ENCODE measurements around the gene SPNS3.
A peak's percentile ranks its signal among the peaks of the same experiment; 100 is the strongest.

The SPNS3 gene

DNA sequence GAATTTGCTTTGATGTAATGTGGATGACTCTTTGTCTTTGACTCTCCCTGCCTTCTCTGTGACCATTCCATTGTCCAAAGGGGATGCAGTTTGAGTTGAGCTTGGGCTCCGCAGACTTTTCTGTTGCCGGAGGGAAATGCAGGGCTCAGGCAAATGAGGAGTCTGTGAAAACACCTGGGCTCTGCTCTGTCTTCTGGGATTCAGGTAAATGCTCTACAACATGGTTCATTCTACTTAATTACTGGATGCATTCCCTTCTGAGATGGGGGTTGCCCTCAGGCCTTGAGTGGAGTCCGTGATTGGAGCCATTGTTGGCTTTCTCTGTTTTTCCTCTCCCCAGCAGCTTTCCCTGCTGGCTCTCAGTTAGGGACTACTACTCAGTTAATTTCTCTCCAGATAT is 38.5 kb downstream of the SPNS3 start:
- no peak for DNase-seq

DNA sequence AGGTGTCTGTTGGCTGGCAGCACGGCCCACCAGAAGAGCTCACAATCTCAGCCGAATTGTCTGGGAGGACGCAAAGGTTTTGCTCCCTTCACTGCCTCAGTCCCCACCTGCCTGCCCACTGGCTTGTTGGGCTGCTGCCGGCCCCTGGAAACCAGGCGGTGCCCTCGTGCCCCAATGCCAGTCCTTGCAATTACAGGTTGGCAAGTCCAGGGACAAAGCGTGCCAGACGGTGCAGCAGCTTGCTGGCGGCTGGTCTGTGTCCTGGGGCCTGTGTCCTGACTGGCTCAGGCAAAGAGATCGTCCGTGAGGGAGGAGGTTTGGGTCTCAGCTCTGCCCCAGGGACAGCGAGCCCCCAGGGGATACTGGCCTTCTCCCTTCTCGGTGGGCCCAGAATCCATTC is 40.4 kb downstream of the SPNS3 start:
- DNase-seq: no peak

DNA sequence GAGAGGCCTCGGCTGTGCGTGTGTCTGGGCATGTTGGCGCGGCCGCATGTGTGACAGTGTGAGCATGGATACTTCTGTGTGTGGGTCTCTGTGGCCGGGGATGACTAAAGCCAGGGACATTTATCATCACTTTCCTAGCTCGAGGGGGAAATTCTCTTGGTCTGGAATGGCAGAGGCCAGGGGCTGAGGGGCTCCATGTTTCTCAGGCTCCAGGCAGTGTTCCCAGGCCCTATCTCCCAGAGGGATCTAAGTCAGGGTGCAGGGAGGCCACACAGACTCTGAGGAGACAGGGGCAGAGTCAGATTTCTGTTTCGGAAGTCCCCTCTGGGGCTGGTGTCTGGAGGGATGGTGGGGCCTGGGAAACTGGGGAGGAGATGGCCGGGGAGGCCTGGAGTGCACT is 41.3 kb downstream of the SPNS3 start:
- no peak for DNase-seq

DNA sequence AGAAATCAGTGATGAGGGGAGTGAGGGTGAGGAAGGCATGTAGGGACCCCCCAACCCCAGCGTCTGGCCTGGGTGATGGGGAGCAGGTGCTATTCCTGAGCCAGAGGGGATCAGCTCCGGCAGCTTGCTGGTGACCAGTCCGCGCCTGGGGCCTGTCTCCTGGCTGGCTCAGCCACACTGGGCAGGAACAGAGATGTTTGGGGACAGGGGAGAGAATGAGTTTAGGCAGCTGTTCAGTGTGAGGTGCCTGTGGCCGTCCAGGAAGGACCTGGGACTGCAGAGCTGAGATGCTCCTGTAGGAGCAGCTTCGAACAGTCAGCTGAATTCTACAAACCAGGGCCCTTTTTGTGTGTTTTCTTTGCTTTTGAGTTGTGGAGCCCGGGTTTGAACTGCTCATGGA is 41.7 kb downstream of the SPNS3 start:
- DNase-seq: no peak

DNA sequence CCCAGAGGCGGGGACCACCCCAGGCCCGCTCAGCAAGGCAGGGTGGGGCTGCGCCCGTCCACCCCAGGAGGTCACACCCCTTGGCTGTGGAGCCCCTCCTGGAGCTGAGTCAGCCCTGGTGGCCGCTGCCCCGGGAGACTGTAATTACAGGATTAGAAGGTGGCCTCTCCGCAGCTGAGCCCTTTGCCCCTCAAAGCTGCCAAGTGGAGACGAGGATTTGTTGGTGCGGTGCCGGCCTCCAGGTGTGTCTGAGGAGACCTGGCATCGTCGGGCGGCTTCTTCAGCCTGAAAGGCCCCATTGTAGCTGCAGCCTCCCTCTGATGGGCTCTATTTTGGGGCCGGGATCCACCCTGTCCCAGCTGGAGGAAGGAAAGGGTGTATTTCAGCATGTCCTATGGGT is 42.3 kb downstream of the SPNS3 start:
- DNase-seq: no peak

DNA sequence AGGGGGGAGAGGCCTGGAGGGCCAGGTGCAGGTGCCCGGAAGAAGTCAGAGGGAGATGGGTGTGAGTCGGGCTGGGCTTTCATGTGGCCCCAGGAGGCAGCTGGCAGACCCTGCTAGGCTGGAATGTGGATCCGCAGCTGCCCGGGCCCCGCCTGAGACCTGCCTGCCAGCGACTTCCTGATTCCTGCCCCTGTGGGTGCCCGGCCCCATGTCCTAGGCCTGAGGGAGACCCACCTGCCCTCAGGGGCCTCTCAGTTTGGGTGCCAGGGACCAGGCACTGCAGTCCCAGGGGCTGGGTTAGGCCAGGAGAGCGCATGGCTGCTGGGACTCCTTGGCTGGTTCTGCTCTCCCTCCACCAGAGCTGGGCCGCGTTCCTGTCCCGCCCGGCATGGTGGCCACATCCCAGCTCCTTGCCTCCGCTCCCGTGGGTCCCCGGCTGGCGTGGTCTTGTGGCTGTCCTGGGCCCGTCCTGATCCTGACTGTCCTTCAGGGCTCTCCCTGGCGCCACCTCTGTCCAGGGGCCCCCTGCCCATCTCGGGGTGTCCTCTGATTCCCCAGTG is 42.9 kb downstream of the SPNS3 start:
- DNase-seq: no peak

DNA sequence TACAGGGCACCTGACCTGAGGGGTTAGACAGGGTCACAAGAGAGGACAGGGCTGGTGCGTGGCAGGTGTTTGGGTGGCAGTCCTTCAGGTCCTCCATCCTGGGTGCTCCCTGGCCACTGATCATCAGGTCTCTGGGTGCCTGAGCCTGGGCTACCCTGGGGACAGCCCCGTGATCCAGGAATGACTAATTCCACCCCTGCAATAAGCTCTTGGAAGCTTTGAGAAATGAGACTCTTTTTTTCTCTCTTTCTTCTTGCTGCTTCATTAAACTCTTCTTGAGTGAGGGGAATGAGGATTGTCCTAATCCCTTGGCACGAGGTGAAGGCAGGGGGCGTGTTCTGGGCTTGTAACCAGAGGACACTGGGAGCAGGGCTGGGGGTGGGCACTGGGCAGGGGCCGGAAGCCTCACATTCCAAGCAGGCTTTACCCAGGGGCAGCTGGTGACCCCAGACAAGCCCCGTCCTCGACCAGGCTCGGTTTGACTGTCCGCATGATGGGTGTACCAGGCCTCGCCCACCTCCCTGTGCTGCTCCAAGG is 43.6 kb downstream of the SPNS3 start:
- DNase-seq: no peak

DNA sequence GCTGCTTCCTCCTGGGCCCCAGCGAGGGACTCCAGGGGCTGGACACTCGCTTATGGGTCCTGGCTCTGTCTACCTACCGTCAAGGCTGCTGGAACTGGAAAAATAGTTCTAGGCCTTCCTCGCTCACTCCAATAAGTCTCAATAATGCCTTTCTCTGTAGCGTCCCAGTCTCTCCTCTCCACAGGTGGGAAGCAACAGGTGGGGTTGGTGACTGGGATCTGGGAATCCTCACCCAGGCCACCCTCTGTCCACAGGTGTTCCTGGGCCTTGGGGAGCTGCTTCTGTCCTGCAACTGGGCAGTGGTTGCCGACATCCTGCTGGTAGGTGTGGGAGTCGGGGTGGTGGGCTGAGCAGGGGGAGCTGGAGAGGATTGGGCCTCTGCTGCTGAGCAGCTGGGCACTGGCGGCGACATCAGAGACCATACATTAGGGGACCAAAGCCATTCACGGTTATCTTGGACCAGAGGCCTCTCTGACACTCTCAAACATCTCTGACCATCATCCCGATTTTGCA is 44.6 kb downstream of the SPNS3 start:
- no peak for DNase-seq

DNA sequence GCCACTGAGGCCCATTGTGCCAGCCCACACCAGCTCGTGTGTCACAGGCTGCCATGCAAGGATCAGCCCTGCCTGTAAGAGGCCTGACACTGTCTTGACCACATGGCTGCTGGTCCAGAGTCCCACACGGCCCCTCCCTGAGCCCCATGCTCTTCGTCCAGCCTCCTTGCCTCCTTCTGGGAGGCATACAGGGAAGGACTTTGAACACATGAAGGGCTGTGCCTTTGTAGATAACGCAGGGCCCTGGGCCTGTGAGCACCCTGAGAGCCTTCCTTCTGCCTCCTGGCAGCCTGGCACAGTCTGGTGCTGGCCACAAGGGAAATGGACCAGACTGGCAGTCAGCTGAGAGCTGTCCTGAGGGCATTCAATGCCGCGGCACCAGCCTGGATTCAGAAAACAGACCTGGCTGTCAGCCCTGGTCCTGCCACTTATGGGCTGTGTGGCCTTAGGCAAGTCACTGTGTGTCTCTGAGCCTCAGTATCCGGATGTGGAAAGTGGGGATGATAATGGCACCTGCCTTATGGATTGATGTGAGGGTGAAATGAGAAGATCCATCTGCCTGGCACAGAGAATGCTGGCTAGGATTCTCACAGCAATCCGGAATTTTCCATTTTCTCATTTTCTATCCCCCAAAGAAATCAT is 45.7 kb downstream of the SPNS3 start:
- DNase-seq: no peak

DNA sequence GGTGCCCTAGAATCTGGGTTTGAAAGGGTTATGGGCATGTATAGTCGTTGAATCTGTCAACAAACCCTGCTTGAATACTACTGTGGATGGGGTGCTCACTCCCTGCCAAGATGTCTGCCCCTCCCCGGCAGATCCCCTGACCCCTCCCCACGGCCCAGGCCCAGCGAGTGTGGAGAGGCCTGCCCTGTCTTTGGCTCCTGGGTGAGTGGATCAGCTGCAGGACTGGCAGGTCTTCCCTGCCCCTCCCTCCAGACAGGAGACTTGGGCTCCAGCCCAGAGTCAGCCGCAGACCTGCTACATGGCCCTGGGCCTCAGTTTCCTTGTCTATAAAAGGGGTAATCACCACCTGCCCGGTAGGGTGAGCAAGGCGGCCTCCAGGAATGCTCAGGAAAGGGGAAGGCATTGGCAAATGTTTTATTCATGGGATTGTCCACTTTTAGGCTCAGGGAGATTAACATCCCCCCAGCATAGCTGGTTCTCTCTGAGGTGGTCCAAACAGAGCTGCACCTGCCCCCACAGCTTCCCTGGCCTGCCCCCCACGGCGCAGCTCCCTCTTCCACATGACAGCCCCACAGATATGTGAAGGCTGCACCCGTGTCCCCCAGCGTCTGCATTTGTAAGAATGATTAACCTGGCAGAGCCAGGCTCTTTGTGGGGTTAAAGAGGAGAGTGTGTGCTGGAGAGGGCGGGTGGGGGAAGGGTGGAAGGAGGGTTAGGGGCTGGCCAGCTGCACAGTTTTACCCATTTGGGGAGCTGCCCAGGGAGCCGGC is 46.4 kb downstream of the SPNS3 start:
- DNase-seq: peak; percentile 87

DNA sequence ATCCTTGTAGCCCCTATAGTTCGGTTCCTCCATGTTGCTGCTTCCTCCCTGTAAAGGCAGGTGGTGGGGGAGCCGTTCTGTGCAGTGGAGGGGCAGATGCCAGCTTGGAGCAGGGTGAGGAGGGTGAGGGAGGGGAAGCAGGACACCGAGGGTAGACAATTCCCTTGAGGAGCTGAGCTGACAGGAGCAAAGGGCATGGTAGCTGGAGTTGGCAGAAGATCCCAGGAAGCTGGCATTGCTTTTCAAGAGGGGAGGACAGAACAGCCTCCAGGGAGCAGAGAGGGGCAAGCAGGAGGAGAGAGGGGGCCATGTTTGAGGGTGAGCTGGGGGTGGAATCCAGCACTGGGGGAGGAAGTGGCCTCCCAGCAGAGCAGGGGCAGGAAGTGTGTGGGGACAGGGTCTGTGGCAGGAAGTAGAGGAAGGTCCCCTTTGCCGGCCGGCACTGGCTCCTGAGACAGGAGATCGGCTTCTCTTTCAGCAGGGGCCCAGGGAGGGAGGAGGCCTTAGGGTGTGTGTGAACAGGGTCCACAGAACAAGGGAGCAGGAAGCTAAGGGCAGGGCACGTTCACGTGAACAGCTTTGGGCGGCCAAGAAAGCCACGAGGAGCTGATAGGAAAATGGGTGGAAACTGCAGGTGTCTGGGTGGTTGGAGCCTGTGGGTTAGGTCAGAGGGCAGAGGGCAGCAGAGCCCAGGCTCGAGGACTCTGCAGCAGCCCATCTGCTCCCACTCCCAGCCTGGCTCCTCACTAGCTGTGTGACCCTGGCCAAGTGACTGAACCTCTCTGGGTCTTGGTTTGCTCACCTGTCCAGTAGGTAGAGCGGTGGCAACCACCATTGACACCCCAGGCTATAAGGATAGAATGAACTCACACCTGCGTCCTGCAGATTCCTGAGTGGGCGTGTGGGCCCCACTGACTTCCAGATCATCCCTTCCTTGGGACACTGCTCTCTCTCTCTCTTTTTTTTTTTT is 47.5 kb downstream of the SPNS3 start:
- no peak for DNase-seq

DNA sequence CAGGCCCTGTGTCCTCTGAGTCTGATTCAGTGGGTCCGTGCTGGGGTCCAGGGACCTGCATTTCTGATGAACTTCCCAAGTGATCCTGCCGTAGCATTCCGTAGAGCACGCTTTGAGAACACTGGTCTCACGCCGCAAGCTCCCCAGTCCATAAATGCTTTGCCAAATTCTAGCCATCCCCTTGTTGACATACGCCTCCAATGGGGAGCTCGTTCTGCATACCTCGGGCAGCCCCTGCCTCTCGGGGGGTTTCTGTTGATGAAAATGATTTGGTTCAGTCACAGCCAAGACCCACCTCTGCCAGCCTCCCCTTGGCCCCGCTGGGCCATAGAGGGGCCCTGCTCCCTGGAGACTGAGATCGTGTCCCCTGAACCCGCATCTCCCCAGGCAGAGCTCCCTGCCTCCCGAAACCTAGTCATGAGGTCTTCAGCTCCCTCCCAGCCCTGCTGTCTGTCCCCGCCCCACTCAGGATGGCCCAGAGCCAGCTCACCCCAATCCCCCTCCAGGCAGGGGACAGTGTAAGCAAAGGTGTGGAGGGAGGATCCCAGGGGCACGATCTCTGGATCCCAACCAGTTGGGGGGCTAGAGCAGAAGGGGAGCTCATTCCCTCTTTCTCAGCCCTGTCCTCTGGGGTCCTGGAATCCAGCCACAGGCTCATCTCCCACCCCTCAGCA is 48.7 kb downstream of the SPNS3 start:
- DNase-seq: no peak

DNA sequence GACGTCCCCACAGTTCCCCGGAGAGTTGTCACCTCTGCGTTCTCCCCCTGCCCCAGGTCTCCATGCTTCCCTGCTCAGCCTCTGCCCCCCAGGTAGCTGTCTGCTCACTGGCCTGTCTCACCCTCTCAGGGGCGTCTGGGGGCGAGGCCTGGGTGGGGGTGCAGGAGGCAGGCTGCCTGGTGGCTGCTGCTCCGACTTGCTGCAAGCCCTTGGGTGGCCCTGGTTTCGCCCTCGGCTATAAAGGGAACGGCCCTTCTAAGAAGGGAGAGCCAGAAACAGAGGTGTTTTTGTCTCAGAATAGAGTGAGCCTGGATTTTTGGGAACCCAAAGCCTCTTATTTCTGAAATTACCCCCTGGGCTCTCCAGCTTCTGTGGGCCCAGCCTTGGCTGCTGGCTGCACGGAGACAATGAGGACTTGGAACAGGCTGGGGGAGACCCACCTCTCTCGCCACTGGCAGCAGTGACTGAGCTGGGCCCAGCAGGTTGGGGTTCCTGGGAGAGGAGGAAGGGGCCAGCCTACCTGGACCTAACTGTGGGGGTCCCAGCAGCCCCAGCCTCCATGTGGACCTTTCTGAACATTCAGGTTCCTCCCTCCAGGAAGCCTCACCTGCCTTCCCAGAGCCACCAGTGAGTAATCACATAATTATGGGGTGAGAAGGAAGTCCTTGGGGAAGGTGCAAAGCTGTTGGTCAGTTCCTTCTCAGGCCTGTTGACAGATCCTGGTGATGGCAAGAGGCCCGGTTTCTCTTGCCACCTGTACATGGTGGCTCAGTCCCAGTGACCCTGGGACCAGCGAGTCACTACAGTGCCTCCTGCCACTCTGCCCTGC is 49.5 kb downstream of the SPNS3 start:
- peak; percentile 84 for DNase-seq

DNA sequence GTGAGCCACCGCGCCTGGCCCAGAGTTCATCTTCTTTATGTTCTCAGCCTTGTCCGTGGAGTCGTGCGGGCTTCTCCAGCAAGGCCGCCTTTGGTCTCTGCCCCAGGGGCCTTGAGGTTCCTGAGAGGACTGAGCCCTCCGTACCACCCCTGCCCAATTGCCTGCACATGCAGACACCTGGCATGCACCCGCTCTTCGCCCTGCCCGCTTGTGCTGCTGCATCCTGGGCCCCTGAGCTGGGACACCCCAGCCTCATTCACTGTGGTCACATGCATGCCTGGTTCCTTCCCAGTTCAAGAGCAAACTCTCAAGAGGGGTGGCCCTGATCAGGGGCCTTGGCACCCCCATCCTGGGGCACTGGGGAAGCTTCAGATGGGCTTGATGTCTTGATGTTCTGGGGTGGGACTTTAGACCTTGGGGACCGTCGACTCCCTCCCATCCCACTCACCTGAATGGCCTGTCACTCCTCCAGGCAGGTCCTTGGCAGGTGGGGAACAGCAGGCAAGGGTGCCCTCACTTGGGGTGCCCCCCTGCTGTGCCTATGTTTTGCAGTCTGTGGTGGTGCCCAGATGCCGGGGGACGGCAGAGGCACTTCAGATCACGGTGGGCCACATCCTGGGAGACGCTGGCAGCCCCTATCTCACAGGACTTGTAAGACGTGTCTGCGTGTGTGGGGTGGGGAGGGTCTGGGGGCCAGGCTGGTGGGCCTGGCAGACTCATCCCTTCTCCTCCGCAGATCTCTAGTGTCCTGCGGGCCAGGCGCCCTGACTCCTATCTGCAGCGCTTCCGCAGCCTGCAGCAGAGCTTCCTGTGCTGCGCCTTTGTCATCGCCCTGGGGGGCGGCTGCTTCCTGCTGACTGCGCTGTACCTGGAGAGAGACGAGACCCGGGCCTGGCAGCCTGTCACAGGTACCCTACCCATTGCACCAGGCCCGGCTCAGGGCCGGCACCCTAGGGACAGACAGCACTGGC is 52.2 kb downstream of the SPNS3 start:
- no peak for DNase-seq

DNA sequence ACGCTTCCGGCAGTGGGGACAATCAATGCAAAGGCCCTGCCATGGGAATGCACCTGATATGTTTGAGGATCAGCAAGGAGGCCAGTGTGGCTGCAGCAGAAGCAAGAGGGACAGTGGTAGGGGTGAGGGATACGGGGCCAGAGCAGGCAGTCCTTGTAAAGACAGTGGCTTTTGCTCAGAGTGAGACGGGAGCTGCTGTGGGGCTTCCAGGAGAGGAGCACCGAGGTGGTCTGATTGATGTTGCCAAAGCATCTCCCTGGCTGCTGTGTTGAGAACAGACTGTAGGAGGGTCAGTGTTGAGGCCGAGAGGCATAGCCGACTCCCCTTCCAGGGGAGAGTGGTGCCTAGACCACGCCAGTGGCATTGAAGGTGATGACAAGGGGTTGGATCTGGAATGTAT is 53.6 kb downstream of the SPNS3 start:
- DNase-seq: no peak

DNA sequence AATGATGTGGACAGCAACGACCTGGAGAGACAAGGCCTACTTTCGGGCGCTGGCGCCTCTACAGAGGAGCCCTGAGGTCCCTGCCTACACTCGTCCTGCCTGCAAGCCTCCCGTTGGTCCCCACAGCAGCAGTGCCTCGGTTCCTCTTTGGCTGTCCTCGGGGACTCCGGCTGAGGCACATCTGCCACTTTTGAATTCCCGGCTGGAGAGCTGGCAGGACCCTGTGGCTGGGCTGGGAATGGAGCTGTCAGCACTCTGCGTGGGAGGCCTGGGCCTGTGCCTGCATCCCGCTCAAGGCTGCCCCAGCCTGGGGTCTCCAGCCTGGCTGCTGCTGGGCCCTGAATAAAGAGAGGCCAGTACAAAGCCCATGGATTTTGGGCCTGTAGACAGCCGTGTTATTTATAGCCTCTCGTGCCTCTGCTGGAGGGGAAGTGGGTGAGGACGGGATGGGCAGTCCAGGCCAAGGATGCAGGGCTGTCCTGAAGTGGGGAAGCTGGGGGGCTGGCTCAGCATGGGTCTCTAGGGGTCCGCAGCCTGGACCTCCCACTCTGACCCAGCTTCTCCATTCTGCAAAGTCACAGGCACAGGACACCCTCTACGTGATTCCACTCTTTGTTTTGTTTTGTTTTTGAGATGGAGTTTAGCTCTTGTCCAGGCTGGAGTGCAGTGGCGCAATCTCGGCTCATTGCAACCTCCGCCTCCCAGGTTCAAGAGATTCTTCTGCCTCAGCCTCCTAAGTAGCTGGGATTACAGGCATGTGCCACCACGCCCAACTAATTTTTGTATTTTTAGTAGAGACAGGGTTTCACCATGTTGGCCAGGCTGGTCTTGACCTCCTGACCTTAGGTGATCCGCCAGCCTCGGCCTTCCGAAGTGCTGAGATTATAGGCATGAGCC is 54.3 kb downstream of the SPNS3 start:
- DNase-seq: no peak

DNA sequence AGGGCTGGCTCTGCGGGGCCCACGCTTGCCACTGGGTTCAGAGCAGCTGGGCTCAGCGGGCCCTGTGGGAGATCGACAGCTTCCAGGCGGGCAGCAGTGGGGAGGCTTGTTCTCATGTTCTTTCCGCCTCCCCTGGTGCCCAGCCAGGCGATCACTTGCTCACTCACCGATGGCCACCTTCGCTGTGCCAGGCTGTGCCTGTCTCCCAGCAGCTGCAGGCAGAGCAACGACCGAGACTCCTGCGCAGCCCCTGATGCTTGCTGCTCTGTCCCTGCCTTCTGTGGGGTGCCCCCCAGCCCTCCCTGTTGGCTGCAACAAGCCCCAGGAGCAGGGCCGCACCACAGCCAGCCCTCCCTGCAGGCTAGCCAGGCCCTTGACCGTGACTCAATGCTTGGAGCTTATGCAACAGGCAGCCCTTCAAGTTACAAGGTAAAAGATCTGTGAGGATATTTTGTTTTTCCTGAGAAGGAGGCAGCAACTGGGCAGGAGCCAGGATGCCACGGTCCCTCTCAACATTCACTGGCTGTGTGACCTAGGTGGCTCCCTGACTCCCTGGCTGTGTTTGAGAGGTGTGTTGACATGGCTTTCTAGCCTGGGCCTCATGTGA is 55.4 kb downstream of the SPNS3 start:
- DNase-seq: peak; percentile 86

DNA sequence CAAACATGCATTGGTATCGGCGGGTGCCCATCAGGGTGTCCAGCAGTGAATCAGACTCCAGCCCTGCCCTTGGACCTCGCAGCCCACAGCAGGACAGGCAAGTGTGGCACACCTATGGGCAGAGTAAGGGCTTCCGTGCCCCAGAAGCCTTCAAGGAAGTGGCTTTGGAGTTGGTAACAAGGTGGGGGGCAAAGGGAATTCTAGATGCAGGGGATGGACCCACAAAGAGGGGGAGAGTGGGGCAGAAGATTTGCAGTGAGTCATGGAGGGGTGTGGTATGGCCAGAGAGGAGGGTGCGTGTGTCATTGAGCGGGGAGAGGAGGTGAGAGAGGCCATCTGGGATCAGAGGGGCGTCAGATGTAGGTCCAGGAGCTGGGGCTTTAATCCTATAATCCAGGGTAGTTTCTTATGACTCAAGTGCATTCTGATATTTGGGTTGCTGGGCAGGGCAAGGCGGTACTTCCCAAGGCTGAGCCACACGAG is 56.4 kb downstream of the SPNS3 start:
- no peak for DNase-seq
